GM21717 (cell line): Measurements from ENCODE around the gene RSPO4.

Source experiments
- ATAC-seq: cut with Tn5 transposase; IDR thresholded peaks from one replicate; pipeline ENCODE4 v1.9.1; 2021; ENCODE audit warnings: mild to moderate bottlenecking, moderate library complexity; ENCODE audit not compliant: unreplicated experiment

The RSPO4 gene

GRCh38 chr20:911882-912600 lies 90.1 kb downstream of the RSPO4 start:
- ATAC-seq = no peak

DNA sequence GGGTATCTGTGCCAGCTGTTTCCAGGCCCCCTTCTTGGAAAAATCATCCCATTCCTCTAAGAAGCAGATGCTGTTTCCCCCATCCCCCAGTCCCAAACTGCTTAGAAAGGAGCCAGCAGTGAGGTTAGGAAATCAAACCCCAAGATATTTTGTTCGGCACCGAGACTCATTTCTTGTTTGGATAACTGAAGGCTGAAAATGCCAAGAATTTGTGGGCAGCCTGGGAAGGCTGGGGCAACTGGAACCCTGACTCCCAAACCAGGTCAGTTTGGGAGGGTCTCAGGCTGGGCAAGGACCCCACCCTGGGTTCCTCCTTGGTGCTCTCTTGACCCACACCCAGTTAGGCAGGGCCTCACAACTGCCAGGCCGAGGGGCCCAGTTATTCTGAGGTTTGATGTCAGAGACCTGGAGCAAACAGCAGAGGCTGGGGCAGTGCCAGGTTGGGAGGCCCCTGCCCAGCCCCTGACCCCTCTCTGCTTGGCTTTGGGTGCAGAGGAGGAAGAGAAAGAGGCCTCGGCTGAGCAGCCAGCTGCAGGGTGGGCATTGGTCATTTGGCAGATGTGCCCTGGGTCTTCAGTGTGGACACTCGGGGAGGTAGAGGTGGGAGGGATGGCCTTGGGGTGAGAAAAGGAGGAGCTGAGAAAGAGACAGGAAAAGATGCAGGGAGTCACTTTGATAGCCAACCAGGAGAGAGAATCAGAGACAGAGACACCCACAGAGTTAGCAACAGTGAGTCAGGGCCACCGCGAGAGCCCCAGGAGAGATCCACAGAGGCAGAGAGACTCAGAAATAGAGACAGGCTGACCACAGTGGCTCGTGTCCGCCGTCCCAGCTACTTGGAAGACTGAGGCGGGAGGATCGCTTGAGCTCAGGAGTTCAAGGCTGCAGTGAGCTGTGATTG lies 91.0 kb downstream of the RSPO4 start:
- ATAC-seq = no peak

DNA sequence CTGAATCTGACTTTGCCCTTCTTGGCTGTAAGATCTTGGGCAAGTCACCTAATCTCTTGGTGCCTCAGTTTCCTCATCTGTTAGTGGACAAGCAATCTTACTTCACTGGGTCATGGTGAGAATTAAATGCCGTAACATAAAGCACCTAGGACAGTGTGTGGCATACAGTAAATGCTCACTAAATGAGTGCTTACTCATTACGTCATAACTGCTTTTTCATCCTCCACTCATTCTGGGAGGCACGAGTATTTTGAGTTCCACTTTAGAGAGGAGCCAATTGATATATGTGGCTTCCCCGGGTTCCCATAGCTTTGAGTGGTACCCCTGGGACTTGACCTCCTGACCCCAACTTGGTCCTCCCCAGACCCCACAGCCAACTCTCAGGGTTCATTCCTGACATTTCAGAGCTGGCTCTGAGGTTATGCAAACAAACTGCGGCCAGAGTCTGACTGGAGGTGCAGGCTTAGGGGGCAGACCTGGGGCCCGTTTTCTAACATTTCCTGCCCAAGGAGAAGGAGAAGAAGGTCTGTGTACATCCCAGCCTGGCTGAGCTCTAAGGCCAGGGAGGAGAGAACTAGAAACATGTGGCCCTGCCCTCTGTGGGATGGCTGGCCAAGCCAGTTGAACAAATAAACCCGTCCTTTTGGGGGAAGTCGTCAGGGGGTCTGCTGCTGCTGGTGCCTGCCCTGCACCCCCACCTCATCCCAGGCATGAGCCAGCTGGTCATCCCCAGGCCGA lies 91.8 kb downstream of the RSPO4 start:
- no peak for ATAC-seq

DNA sequence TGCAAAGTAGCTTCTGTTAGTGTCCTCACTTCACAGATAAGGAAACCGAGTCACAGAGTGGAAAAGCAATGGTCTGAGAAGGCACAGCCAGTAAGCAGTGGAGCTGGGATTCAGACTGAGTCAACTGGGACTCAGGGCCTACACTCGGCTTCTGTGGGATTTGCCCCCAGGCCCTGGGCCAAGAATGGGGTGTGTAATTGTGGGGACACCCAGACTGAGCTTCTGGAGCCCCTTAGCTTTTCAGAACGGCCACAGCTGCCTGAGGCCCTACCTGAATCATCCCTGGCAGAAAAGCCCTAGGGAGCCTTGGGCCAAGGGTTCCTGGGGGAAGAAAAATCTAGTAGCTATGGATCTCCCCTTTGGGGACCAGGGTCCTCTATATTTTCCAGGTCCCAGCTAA lies 92.5 kb downstream of the RSPO4 start:
- ATAC-seq = no peak
